ENCODE results near the gene GPHN.

DNA sequence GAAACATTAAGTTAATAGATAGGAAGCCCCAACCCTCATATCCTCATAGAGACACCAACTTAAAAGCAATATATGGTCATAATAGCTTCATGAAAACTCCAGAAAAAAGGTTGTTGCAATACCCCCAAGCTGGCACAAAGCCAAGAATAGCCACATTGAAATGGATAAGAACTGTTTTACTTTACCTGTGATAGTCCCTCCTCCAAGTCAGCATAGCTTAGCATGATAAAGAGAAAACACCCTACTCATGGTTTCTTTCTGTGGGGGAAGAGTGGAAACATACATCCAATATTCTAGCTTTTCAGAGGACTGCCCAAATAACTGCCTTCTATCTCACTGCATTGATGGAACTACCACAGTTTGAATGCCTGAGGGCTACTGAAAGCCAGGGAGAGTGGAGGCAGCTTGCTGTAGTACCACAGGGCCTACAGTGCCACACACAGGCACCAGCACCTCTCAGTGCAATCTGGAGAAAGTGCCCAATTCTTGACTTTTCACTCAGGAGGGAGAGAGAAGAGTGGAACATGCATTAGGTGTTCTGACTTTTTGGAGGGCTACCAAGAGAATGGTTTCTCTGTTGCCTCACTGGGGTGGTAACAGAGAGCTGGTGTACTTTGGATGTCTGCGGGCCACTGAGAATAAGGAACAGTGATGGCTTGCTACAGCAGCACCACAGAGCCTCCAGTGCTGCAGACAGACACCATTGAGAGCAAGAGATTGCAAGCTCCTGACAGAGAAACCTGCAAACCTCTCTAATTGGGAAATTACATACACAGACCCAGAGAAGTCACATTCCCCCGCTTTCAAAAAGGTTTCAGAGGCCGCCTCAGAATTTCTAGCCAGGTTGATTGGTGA is 524.2 kb downstream of the GPHN start:
- TF ChIP-seq YY1 (IDR thresholded peaks at IDR 0.05; ENCODE audit: low read depth) (no peak), TEAD4 (IDR thresholded peaks at IDR 0.05; ENCODE audit: borderline replicate concordance, insufficient read depth) (no peak), SIN3A (IDR thresholded peaks at IDR 0.05; ENCODE audit: borderline replicate concordance, low read depth, low read length) (no peak)
- TF ChIP-seq, protein P1, sequence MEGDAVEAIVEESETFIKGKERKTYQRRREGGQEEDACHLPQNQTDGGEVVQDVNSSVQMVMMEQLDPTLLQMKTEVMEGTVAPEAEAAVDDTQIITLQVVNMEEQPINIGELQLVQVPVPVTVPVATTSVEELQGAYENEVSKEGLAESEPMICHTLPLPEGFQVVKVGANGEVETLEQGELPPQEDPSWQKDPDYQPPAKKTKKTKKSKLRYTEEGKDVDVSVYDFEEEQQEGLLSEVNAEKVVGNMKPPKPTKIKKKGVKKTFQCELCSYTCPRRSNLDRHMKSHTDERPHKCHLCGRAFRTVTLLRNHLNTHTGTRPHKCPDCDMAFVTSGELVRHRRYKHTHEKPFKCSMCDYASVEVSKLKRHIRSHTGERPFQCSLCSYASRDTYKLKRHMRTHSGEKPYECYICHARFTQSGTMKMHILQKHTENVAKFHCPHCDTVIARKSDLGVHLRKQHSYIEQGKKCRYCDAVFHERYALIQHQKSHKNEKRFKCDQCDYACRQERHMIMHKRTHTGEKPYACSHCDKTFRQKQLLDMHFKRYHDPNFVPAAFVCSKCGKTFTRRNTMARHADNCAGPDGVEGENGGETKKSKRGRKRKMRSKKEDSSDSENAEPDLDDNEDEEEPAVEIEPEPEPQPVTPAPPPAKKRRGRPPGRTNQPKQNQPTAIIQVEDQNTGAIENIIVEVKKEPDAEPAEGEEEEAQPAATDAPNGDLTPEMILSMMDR (IDR thresholded peaks at IDR 0.05): no peak
- TF ChIP-seq, protein P2, sequence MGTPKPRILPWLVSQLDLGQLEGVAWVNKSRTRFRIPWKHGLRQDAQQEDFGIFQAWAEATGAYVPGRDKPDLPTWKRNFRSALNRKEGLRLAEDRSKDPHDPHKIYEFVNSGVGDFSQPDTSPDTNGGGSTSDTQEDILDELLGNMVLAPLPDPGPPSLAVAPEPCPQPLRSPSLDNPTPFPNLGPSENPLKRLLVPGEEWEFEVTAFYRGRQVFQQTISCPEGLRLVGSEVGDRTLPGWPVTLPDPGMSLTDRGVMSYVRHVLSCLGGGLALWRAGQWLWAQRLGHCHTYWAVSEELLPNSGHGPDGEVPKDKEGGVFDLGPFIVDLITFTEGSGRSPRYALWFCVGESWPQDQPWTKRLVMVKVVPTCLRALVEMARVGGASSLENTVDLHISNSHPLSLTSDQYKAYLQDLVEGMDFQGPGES (IDR thresholded peaks at IDR 0.05; ENCODE audit: low read depth, low read length): no peak
- TF ChIP-seq, protein P3, sequence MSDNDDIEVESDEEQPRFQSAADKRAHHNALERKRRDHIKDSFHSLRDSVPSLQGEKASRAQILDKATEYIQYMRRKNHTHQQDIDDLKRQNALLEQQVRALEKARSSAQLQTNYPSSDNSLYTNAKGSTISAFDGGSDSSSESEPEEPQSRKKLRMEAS (IDR thresholded peaks at IDR 0.05; ENCODE audit: low read depth): no peak

Measured in SK-N-SH (cell line).